Muscle of leg (tissue), 11 donors: ENCODE data around the gene SLC17A9. TPM values are rescaled to one million over a fixed set of nuclear protein-coding genes. Genes with fewer than 3 reads are reported as not detected.

Experiments
- DNase-seq: peaks from one replicate; pipeline ENCODE4 v3.0.0; 2013
- H3K27ac ChIP-seq: one replicate; pipeline ENCODE4 v1.5.1; 2013; ENCODE audit warnings: mild to moderate bottlenecking, low read length, control low read depth
- H3K27me3 ChIP-seq: one replicate; pipeline ENCODE4 v1.6.1; 2013; ENCODE audit warnings: low read length; ENCODE audit not compliant: control insufficient read depth, insufficient read depth
- H3K36me3 ChIP-seq: one replicate; pipeline ENCODE4 v1.6.1; 2013; ENCODE audit warnings: low read length; ENCODE audit not compliant: control insufficient read depth, insufficient read depth
- H3K4me1 ChIP-seq: one replicate; pipeline ENCODE4 v1.6.1; 2013; ENCODE audit warnings: low read length; ENCODE audit not compliant: control insufficient read depth, insufficient read depth
- H3K4me3 ChIP-seq: one replicate; pipeline ENCODE4 v1.5.1; 2013; ENCODE audit warnings: low read length, control low read depth
- H3K9me3 ChIP-seq: replicated peaks from 2 replicates; pipeline ENCODE4 v1.6.1; 2013; ENCODE audit warnings: low read depth, low read length; ENCODE audit not compliant: control insufficient read depth
- WGBS: methylation state at CpG from one replicate; pipeline ENCODE4 v1.1.5; 2013; ENCODE audit warnings: missing lambda C conversion rate; ENCODE audit not compliant: insufficient coverage; 5-methylcytosine and 5-hydroxymethylcytosine counted together
- polyA plus RNA-seq, 8 donors: library from polyadenylated mRNA; unstranded; fragments of 120-200 nt; gene quantifications; one replicate each; pipeline versions ENCODE4 v1.2.1 to v1.2.3, GENCODE V29; 2013; ENCODE audit warnings: inconsistent platforms in 1 of 8, low replicate concordance in 1 of 8; ENCODE audit not compliant: insufficient read length in 8 of 8, insufficient read depth in 1 of 8
- total RNA-seq: library from RNA; stranded (reverse); fragments of 120-200 nt; gene quantifications from one replicate; pipeline ENCODE4 v1.2.4, GENCODE V29; 2013

Gene SLC17A9
- total and polyA plus RNA-seq, 9 donors = 0.41 to 1.7 (median 1.2) TPM

GRCh38 chr20:62975812-62976508 lies 23.5 kb downstream of the SLC17A9 start:
- WGBS = 37% methylated on average over 4 of the region's 9 CpGs
- peaks cover 31% of the 10 kb centered on the region for H3K4me1 ChIP-seq
- no peaks in the 10 kb centered on the region for H3K9me3 ChIP-seq
- no peak overlapping the region for H3K27ac ChIP-seq
- no peak for DNase-seq
- H3K36me3 ChIP-seq = no peaks in the 10 kb centered on the region
- no peak overlapping the region for H3K4me3 ChIP-seq
- H3K27me3 ChIP-seq = peaks cover 92% of the 10 kb centered on the region

- Histone ChIP-seq H3K36me3 (no peaks in the 10 kb centered on the region), H3K4me3 (no peak overlapping the region), H3K27ac (no peak overlapping the region), H3K9me3 (no peaks in the 10 kb centered on the region), H3K27me3 (peaks cover 97% of the 10 kb centered on the region), H3K4me1 (peaks cover 35% of the 10 kb centered on the region)
- WGBS = 74% methylated on average over 9 of the region's 16 CpGs
- DNase-seq = no peak
Observed at GRCh38 chr20:62976886-62977285, 24.4 kb downstream of the SLC17A9 start.

- no peak overlapping the region for H3K27ac ChIP-seq
- peaks cover 93% of the 10 kb centered on the region for H3K27me3 ChIP-seq
- 69% methylated on average over 26 of the region's 38 CpGs for WGBS
- DNase-seq = no peak
- no peaks in the 10 kb centered on the region for H3K9me3 ChIP-seq
- peaks cover 38% of the 10 kb centered on the region for H3K4me1 ChIP-seq
- no peak overlapping the region for H3K4me3 ChIP-seq
- no peaks in the 10 kb centered on the region for H3K36me3 ChIP-seq
Observed at GRCh38 chr20:62977613-62978560, 25.4 kb downstream of the SLC17A9 start.

GRCh38 chr20:62978561-62978943 lies 26.0 kb downstream of the SLC17A9 start:
- no peak overlapping the region for H3K4me3 ChIP-seq
- peaks cover 33% of the 10 kb centered on the region for H3K4me1 ChIP-seq
- no peaks in the 10 kb centered on the region for H3K9me3 ChIP-seq
- no peak overlapping the region for H3K27ac ChIP-seq
- no peak for DNase-seq
- WGBS = 27% methylated on average over 11 of the region's 13 CpGs
- peaks cover 87% of the 10 kb centered on the region for H3K27me3 ChIP-seq
- H3K36me3 ChIP-seq = no peaks in the 10 kb centered on the region

GRCh38 chr20:62979310-62979709 lies 26.8 kb downstream of the SLC17A9 start:
- Histone ChIP-seq H3K9me3 (no peaks in the 10 kb centered on the region), H3K4me1 (peaks cover 35% of the 10 kb centered on the region), H3K27ac (no peak overlapping the region), H3K27me3 (peaks cover 79% of the 10 kb centered on the region), H3K36me3 (no peaks in the 10 kb centered on the region), H3K4me3 (no peak overlapping the region)
- 78% methylated on average over 13 of the region's 14 CpGs for WGBS
- no peak for DNase-seq

GRCh38 chr20:62979876-62980373 lies 27.4 kb downstream of the SLC17A9 start:
- H3K27ac ChIP-seq = no peak overlapping the region
- no peak overlapping the region for H3K4me3 ChIP-seq
- DNase-seq = no peak
- H3K36me3 ChIP-seq = no peaks in the 10 kb centered on the region
- 6% methylated on average over 16 of the region's 19 CpGs for WGBS
- peaks cover 73% of the 10 kb centered on the region for H3K27me3 ChIP-seq
- H3K9me3 ChIP-seq = no peaks in the 10 kb centered on the region
- peaks cover 39% of the 10 kb centered on the region for H3K4me1 ChIP-seq

- Histone ChIP-seq H3K4me1 (peaks cover 44% of the 10 kb centered on the region), H3K27ac (no peak overlapping the region), H3K4me3 (no peak overlapping the region), H3K27me3 (peaks cover 68% of the 10 kb centered on the region), H3K9me3 (no peaks in the 10 kb centered on the region), H3K36me3 (no peaks in the 10 kb centered on the region)
- WGBS = 24% methylated on average over 6 of the region's 19 CpGs
- DNase-seq = no peak
Observed at GRCh38 chr20:62980380-62980960, 28.0 kb downstream of the SLC17A9 start.

GRCh38 chr20:62980970-62981369 lies 28.5 kb downstream of the SLC17A9 start:
- Histone ChIP-seq H3K9me3 (no peaks in the 10 kb centered on the region), H3K36me3 (no peaks in the 10 kb centered on the region), H3K27ac (no peak overlapping the region), H3K4me3 (no peak overlapping the region), H3K27me3 (peaks cover 63% of the 10 kb centered on the region), H3K4me1 (peaks cover 49% of the 10 kb centered on the region)
- DNase-seq = no peak
- WGBS = 11% methylated on average over 16 of the region's 28 CpGs

GRCh38 chr20:62982124-62983075 lies 29.9 kb downstream of the SLC17A9 start:
- H3K4me1 ChIP-seq = peaks cover 49% of the 10 kb centered on the region
- no peaks in the 10 kb centered on the region for H3K36me3 ChIP-seq
- DNase-seq = no peak
- H3K9me3 ChIP-seq = no peaks in the 10 kb centered on the region
- H3K27me3 ChIP-seq = peaks cover 48% of the 10 kb centered on the region
- WGBS = 51% methylated on average over 14 of the region's 21 CpGs
- H3K27ac ChIP-seq = no peak overlapping the region
- no peak overlapping the region for H3K4me3 ChIP-seq
